ENCODE measurements around the gene SYNGR1.

Gene SYNGR1

GRCh38 chr22:39349967-39350726 lies at the start of gene SYNGR1:
Gene SYNGR1, plus strand, starts transcription at chr22:39349991. Its CDS starts 20 bp downstream, at chr22:39350011.
- Mint-ChIP-seq H3K36me3 (ENCODE audit: low read depth) (no peaks in the 10 kb centered on the region), H3K27ac (no peak within 1 kb of the TSS), H3K4me1 (ENCODE audit: low read depth) (no peaks in the 10 kb centered on the region), H3K4me3 (peak within 1 kb of the TSS; percentile 69), H3K27me3 (ENCODE audit: low read depth) (peaks cover 40% of the 10 kb centered on the region), H3K9me3 (no peaks in the 10 kb centered on the region)
- no peak for DNase-seq (ENCODE audit: low spot score)

- H3K27ac Mint-ChIP-seq, result no peak overlapping the region
- H3K4me3 Mint-ChIP-seq, result no peak overlapping the region
Observed at GRCh38 chr22:39300186-39300830, 49.5 kb upstream of the SYNGR1 start.

GRCh38 chr22:39301108-39301507 lies 48.7 kb upstream of the SYNGR1 start:
- Mint-ChIP-seq H3K9me3 (no peaks in the 10 kb centered on the region), H3K27ac (no peak overlapping the region), H3K4me3 (no peak overlapping the region), H3K27me3 (ENCODE audit: low read depth) (peaks cover 16% of the 10 kb centered on the region), H3K36me3 (ENCODE audit: low read depth) (no peaks in the 10 kb centered on the region), H3K4me1 (ENCODE audit: low read depth) (peaks cover 3% of the 10 kb centered on the region)
- DNase-seq (ENCODE audit: low spot score), result no peak

More at GRCh38 chr22:39300186-39300830, 49.5 kb upstream of the SYNGR1 start:
- Mint-ChIP-seq H3K36me3 (ENCODE audit: low read depth) (no peaks in the 10 kb centered on the region), H3K27me3 (ENCODE audit: low read depth) (peaks cover 16% of the 10 kb centered on the region), H3K9me3 (no peaks in the 10 kb centered on the region), H3K4me1 (ENCODE audit: low read depth) (peaks cover 3% of the 10 kb centered on the region)
- DNase-seq (ENCODE audit: low spot score), result no peak

- Mint-ChIP-seq H3K4me1 (ENCODE audit: low read depth) (peaks cover 3% of the 10 kb centered on the region), H3K36me3 (ENCODE audit: low read depth) (no peaks in the 10 kb centered on the region), H3K9me3 (no peaks in the 10 kb centered on the region), H3K4me3 (no peak overlapping the region), H3K27me3 (ENCODE audit: low read depth) (peaks cover 16% of the 10 kb centered on the region), H3K27ac (no peak overlapping the region)
- DNase-seq (ENCODE audit: low spot score), result no peak
Observed at GRCh38 chr22:39301926-39302325, 47.9 kb upstream of the SYNGR1 start.

- H3K36me3 Mint-ChIP-seq (ENCODE audit: low read depth), result no peaks in the 10 kb centered on the region
- H3K4me3 Mint-ChIP-seq, result no peak overlapping the region
- no peaks in the 10 kb centered on the region for H3K9me3 Mint-ChIP-seq
- no peak overlapping the region for H3K27ac Mint-ChIP-seq
- no peak for DNase-seq (ENCODE audit: low spot score)
- peaks cover 3% of the 10 kb centered on the region for H3K4me1 Mint-ChIP-seq (ENCODE audit: low read depth)
- peaks cover 16% of the 10 kb centered on the region for H3K27me3 Mint-ChIP-seq (ENCODE audit: low read depth)
Observed at GRCh38 chr22:39302431-39302960, 47.3 kb upstream of the SYNGR1 start.

GRCh38 chr22:39303358-39303757 lies 46.4 kb upstream of the SYNGR1 start:
- Mint-ChIP-seq H3K9me3 (no peaks in the 10 kb centered on the region), H3K27ac (no peak overlapping the region), H3K4me3 (no peak overlapping the region), H3K36me3 (ENCODE audit: low read depth) (no peaks in the 10 kb centered on the region), H3K27me3 (ENCODE audit: low read depth) (peaks cover 11% of the 10 kb centered on the region), H3K4me1 (ENCODE audit: low read depth) (peaks cover 3% of the 10 kb centered on the region)
- DNase-seq (ENCODE audit: low spot score), result no peak

- no peak overlapping the region for H3K27ac Mint-ChIP-seq
- H3K4me1 Mint-ChIP-seq (ENCODE audit: low read depth), result peaks cover 3% of the 10 kb centered on the region
- no peak overlapping the region for H3K4me3 Mint-ChIP-seq
- DNase-seq (ENCODE audit: low spot score), result no peak
- peaks cover 11% of the 10 kb centered on the region for H3K27me3 Mint-ChIP-seq (ENCODE audit: low read depth)
- H3K36me3 Mint-ChIP-seq (ENCODE audit: low read depth), result no peaks in the 10 kb centered on the region
- H3K9me3 Mint-ChIP-seq, result no peaks in the 10 kb centered on the region
Observed at GRCh38 chr22:39303892-39304671, 45.7 kb upstream of the SYNGR1 start.

GRCh38 chr22:39306456-39307361 lies 43.1 kb upstream of the SYNGR1 start:
- Mint-ChIP-seq H3K27ac (no peak overlapping the region), H3K4me1 (ENCODE audit: low read depth) (peaks cover 3% of the 10 kb centered on the region)

GRCh38 chr22:39308614-39309363 lies 41.0 kb upstream of the SYNGR1 start:
- DNase-seq (ENCODE audit: low spot score), result no peak
- H3K27ac Mint-ChIP-seq, result no peak overlapping the region
- no peaks in the 10 kb centered on the region for H3K9me3 Mint-ChIP-seq
- H3K36me3 Mint-ChIP-seq (ENCODE audit: low read depth), result peaks cover 21% of the 10 kb centered on the region
- no peaks in the 10 kb centered on the region for H3K27me3 Mint-ChIP-seq (ENCODE audit: low read depth)
- H3K4me3 Mint-ChIP-seq, result no peak overlapping the region
- H3K4me1 Mint-ChIP-seq (ENCODE audit: low read depth), result peaks cover 3% of the 10 kb centered on the region

More at GRCh38 chr22:39306456-39307361, 43.1 kb upstream of the SYNGR1 start:
- no peaks in the 10 kb centered on the region for H3K27me3 Mint-ChIP-seq (ENCODE audit: low read depth)
- H3K4me3 Mint-ChIP-seq, result no peak overlapping the region
- peak; percentile 43 for DNase-seq (ENCODE audit: low spot score)
- H3K9me3 Mint-ChIP-seq, result no peaks in the 10 kb centered on the region
- peaks cover 3% of the 10 kb centered on the region for H3K36me3 Mint-ChIP-seq (ENCODE audit: low read depth)

- H3K4me1 Mint-ChIP-seq (ENCODE audit: low read depth), result peaks cover 3% of the 10 kb centered on the region
- H3K27ac Mint-ChIP-seq, result no peak overlapping the region
- H3K9me3 Mint-ChIP-seq, result no peaks in the 10 kb centered on the region
- H3K4me3 Mint-ChIP-seq, result no peak overlapping the region
- no peaks in the 10 kb centered on the region for H3K27me3 Mint-ChIP-seq (ENCODE audit: low read depth)
- no peak for DNase-seq (ENCODE audit: low spot score)
- H3K36me3 Mint-ChIP-seq (ENCODE audit: low read depth), result peaks cover 25% of the 10 kb centered on the region
Observed at GRCh38 chr22:39309364-39309861, 40.4 kb upstream of the SYNGR1 start.

- no peaks in the 10 kb centered on the region for H3K9me3 Mint-ChIP-seq
- no peak for DNase-seq (ENCODE audit: low spot score)
- H3K36me3 Mint-ChIP-seq (ENCODE audit: low read depth), result peaks cover 31% of the 10 kb centered on the region
- H3K4me1 Mint-ChIP-seq (ENCODE audit: low read depth), result peaks cover 3% of the 10 kb centered on the region
- no peaks in the 10 kb centered on the region for H3K27me3 Mint-ChIP-seq (ENCODE audit: low read depth)
- no peak overlapping the region for H3K27ac Mint-ChIP-seq
- no peak overlapping the region for H3K4me3 Mint-ChIP-seq
Observed at GRCh38 chr22:39309881-39310714, 39.7 kb upstream of the SYNGR1 start.
